ENCODE measurements around the gene PCDHGA2. TPM values are rescaled to one million over a fixed set of nuclear protein-coding genes. Genes with fewer than 3 reads are reported as not detected.

PCDHGA2 gene
- total RNA-seq, 1 donor = 2.9 TPM

DNA sequence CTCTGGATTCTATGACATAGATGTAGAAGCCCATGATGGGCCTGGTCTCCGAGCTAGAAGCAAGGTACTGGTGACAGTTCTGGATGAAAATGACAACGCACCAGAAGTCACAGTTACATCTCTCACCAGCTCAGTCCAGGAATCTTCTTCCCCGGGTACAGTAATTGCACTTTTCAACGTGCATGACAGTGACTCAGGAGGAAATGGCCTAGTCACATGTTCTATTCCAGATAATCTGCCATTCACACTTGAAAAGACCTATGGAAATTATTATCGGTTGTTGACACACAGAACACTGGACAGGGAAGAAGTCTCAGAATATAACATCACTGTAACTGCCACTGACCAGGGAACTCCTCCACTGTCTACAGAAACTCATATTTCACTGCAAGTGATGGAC, 17.6 kb downstream of the PCDHGA2 start:
- Histone ChIP-seq H2AFZ (ENCODE audit: low read length) (no peak overlapping the region), H4K20me1 (ENCODE audit: insufficient read depth, low read length) (no peaks in the 10 kb centered on the region), H3K4me2 (ENCODE audit: insufficient read depth, low read length) (no peak overlapping the region), H3K9me3 (ENCODE audit: low read depth, low read length) (peaks cover 14% of the 10 kb centered on the region), H3K4me3 (ENCODE audit: insufficient read depth, low read length) (no peak overlapping the region), H3K36me3 (ENCODE audit: insufficient read depth, low read length) (no peaks in the 10 kb centered on the region), H3K27ac (ENCODE audit: low read depth, low read length) (no peak overlapping the region), H3K79me2 (ENCODE audit: insufficient read depth, low read length) (no peaks in the 10 kb centered on the region), H3K4me1 (ENCODE audit: insufficient read depth, low read length) (peaks cover 2% of the 10 kb centered on the region), H3K27me3 (ENCODE audit: insufficient read depth, low read length) (peaks cover 31% of the 10 kb centered on the region)
- TF ChIP-seq, protein P1, sequence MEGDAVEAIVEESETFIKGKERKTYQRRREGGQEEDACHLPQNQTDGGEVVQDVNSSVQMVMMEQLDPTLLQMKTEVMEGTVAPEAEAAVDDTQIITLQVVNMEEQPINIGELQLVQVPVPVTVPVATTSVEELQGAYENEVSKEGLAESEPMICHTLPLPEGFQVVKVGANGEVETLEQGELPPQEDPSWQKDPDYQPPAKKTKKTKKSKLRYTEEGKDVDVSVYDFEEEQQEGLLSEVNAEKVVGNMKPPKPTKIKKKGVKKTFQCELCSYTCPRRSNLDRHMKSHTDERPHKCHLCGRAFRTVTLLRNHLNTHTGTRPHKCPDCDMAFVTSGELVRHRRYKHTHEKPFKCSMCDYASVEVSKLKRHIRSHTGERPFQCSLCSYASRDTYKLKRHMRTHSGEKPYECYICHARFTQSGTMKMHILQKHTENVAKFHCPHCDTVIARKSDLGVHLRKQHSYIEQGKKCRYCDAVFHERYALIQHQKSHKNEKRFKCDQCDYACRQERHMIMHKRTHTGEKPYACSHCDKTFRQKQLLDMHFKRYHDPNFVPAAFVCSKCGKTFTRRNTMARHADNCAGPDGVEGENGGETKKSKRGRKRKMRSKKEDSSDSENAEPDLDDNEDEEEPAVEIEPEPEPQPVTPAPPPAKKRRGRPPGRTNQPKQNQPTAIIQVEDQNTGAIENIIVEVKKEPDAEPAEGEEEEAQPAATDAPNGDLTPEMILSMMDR (IDR thresholded peaks at IDR 0.05; ENCODE audit: extremely low read depth, low read depth, low read length) = no peak
- DNase-seq (ENCODE audit: insufficient read length, low spot score, missing footprints) = no peak

DNA sequence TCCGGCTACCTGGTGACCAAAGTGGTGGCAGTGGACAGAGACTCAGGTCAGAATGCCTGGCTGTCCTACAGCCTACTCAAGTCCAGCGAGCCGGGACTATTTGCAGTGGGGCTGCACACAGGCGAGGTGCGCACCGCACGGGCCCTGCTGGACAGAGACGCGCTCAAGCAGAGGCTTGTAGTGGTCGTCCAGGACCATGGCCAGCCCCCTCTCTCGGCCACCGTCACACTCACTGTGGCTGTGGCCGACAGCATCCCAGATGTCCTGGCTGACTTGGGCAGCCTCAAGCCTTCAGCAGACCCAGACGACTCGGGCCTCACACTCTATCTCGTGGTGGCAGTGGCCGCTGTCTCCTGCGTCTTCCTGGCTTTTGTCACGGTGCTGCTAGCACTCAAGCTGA, 18.4 kb downstream of the PCDHGA2 start:
- Histone ChIP-seq H3K36me3 (ENCODE audit: insufficient read depth, low read length) (no peaks in the 10 kb centered on the region), H3K4me1 (ENCODE audit: insufficient read depth, low read length) (peaks cover 2% of the 10 kb centered on the region), H3K79me2 (ENCODE audit: insufficient read depth, low read length) (no peaks in the 10 kb centered on the region), H3K9me3 (ENCODE audit: low read depth, low read length) (peaks cover 18% of the 10 kb centered on the region), H3K4me3 (ENCODE audit: insufficient read depth, low read length) (no peak overlapping the region), H2AFZ (ENCODE audit: low read length) (no peak overlapping the region), H3K27ac (ENCODE audit: low read depth, low read length) (no peak overlapping the region), H3K27me3 (ENCODE audit: insufficient read depth, low read length) (peaks cover 30% of the 10 kb centered on the region), H4K20me1 (ENCODE audit: insufficient read depth, low read length) (no peaks in the 10 kb centered on the region), H3K4me2 (ENCODE audit: insufficient read depth, low read length) (no peak overlapping the region)
- TF ChIP-seq, protein P1 (IDR thresholded peaks at IDR 0.05; ENCODE audit: extremely low read depth, low read depth, low read length) = no peak
- DNase-seq (ENCODE audit: insufficient read length, low spot score, missing footprints) = peak; percentile 61

DNA sequence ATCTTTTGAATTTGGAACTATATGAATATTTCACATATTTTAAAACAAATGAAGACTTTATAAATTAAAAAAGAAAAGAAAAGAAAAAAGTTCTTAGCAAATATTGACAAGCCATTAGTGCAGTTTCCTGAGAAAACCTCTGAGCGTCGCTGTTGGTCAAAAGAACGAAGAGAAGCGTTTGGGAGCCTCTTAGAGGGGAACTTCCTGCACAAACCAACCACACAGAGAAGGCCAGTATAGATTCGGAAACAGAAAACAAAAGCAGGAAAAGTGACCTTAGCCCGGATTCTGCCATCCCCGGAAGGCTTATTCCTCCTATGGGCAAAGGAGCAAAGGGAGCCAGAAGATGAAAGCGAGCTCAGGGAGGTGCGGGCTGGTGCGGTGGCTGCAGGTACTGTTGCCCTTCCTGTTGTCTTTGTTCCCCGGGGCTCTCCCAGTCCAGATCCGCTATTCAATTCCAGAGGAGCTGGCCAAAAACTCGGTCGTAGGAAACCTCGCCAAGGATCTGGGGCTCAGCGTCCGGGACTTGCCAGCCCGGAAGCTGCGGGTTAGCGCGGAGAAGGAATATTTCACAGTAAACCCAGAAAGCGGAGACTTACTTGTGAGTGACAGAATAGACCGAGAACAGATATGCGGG, 21.3 kb downstream of the PCDHGA2 start, which contains the start of gene PCDHGB2:
Gene PCDHGB2 (plus strand): TSS at position 205 of the 637 bp plus-strand sequence. CDS start 142 bp downstream, at position 347.
- peaks cover 29% of the 10 kb centered on the region for H3K9me3 ChIP-seq (ENCODE audit: low read depth, low read length)
- peak within 1 kb of the TSS; percentile 68 for H3K4me3 ChIP-seq (ENCODE audit: insufficient read depth, low read length)
- peak within 1 kb of the TSS; percentile 73 for H2AFZ ChIP-seq (ENCODE audit: low read length)
- TF ChIP-seq, protein P1 (IDR thresholded peaks at IDR 0.05; ENCODE audit: extremely low read depth, low read depth, low read length) = peak; percentile 51
- peaks cover 43% of the 10 kb centered on the region for H3K27me3 ChIP-seq (ENCODE audit: insufficient read depth, low read length)
- no peaks in the 10 kb centered on the region for H3K79me2 ChIP-seq (ENCODE audit: insufficient read depth, low read length)
- peak; percentile 60 for DNase-seq (ENCODE audit: insufficient read length, low spot score, missing footprints)
- peaks cover 2% of the 10 kb centered on the region for H3K4me1 ChIP-seq (ENCODE audit: insufficient read depth, low read length)
- no peaks in the 10 kb centered on the region for H3K36me3 ChIP-seq (ENCODE audit: insufficient read depth, low read length)
- no peaks in the 10 kb centered on the region for H4K20me1 ChIP-seq (ENCODE audit: insufficient read depth, low read length)
- no peak within 1 kb of the TSS for H3K27ac ChIP-seq (ENCODE audit: low read depth, low read length)
- peak within 1 kb of the TSS; percentile 75 for H3K4me2 ChIP-seq (ENCODE audit: insufficient read depth, low read length)

DNA sequence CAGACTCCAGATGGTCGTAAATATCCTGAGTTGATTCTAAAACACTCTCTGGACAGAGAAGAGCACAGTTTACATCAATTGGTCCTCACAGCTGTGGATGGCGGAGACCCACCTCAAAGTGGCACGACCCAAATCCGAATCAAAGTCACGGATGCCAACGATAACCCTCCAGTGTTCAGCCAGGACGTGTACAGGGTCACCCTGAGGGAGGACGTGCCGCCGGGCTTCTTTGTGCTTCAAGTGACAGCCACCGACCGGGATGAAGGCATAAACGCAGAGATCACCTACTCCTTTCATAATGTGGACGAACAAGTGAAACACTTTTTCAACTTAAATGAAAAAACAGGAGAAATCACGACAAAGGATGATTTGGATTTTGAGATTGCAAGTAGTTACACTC, 22.1 kb downstream of the PCDHGA2 start:
- Histone ChIP-seq H2AFZ (ENCODE audit: low read length) (no peak overlapping the region), H3K36me3 (ENCODE audit: insufficient read depth, low read length) (no peaks in the 10 kb centered on the region), H4K20me1 (ENCODE audit: insufficient read depth, low read length) (no peaks in the 10 kb centered on the region), H3K27ac (ENCODE audit: low read depth, low read length) (no peak overlapping the region), H3K79me2 (ENCODE audit: insufficient read depth, low read length) (no peaks in the 10 kb centered on the region), H3K9me3 (ENCODE audit: low read depth, low read length) (peaks cover 33% of the 10 kb centered on the region), H3K4me3 (ENCODE audit: insufficient read depth, low read length) (peak overlapping the region; percentile 11), H3K4me2 (ENCODE audit: insufficient read depth, low read length) (no peak overlapping the region), H3K4me1 (ENCODE audit: insufficient read depth, low read length) (peaks cover 1% of the 10 kb centered on the region), H3K27me3 (ENCODE audit: insufficient read depth, low read length) (peaks cover 50% of the 10 kb centered on the region)
- TF ChIP-seq, protein P1 (IDR thresholded peaks at IDR 0.05; ENCODE audit: extremely low read depth, low read depth, low read length) = no peak
- DNase-seq (ENCODE audit: insufficient read length, low spot score, missing footprints) = peak; percentile 58

All from osteoblast (primary cell).